Activated CD4-positive, alpha-beta T cell treated with anti-CD3 and anti-CD28 coated beads, Interleukin-2, amount 10 ng/mL, durations not matched to agents 7 days and 5 days (primary cell): Measurements from ENCODE around the gene GCSAM. TPM values are rescaled to one million over a fixed set of nuclear protein-coding genes. Genes with fewer than 3 reads are reported as not detected.

Source experiments
- CTCF ChIA-PET: fragments of 350-600 bp; sonication (Branson Sonifier 250); formaldehyde crosslinking; loops from one replicate; lab custom pipeline; 2021; ENCODE audit warnings: antibody characterized with exemption; lab: Charles Lee
- POLR2A ChIA-PET: fragments of 350-600 bp; sonication (Branson Sonifier 250); formaldehyde crosslinking; loops from one replicate; lab custom pipeline; 2021; ENCODE audit warnings: antibody characterized with exemption; lab: Charles Lee
- DNase-seq: peaks from one replicate; pipeline ENCODE4 v3.0.0-alpha.2; 2020
- H3K27ac Mint-ChIP-seq: one replicate; pipeline ENCODE4 v1.8.0; 2021; ENCODE audit warnings: mild to moderate bottlenecking, moderate library complexity, mixed read lengths
- H3K27me3 Mint-ChIP-seq: one replicate; pipeline ENCODE4 v1.8.0; 2021; ENCODE audit warnings: mixed read lengths
- H3K36me3 Mint-ChIP-seq: one replicate; pipeline ENCODE4 v1.8.0; 2021; ENCODE audit warnings: low read depth, mixed read lengths
- H3K4me1 Mint-ChIP-seq: one replicate; pipeline ENCODE4 v1.8.0; 2021; ENCODE audit warnings: mixed read lengths
- H3K4me3 Mint-ChIP-seq: one replicate; pipeline ENCODE4 v1.8.0; 2021; ENCODE audit warnings: mild to moderate bottlenecking, moderate library complexity, mixed read lengths
- H3K9me3 Mint-ChIP-seq: one replicate; pipeline ENCODE4 v1.8.0; 2021; ENCODE audit warnings: mixed read lengths
- total RNA-seq, 2 experiments: library from RNA; stranded (reverse); gene quantifications; one replicate each; pipeline ENCODE4 v1.2.3, GENCODE V29; 2021

GCSAM gene
- 1 to 10 TPM; 9.3 to 9.9 TPM for total RNA-seq

GRCh38 chr3:112132975-112133448 is at the start of gene GCSAM:
GCSAM (minus strand) TSS chr3:112133248; CDS start chr3:112133120, 128 bp downstream.
- peak within 1 kb of the TSS; percentile 84 for H3K4me3 Mint-ChIP-seq
- no peaks in the 10 kb centered on the region for H3K9me3 Mint-ChIP-seq
- H3K4me1 Mint-ChIP-seq: peaks cover 84% of the 10 kb centered on the region
- ChIA-PET CTCF (interaction anchor here (1.1 kb wide), 1 partner anchor 21 kb away, joined by 3 read pairs; no protein-coding TSS in a partner anchor), POLR2A (interaction anchor here (1.1 kb wide), 1 partner anchor 61 kb away, joined by 7 read pairs; no protein-coding TSS in a partner anchor)
- peak within 1 kb of the TSS; percentile 92 for H3K27ac Mint-ChIP-seq
- no peaks in the 10 kb centered on the region for H3K27me3 Mint-ChIP-seq
- peak; percentile 66 for DNase-seq
- H3K36me3 Mint-ChIP-seq: peaks cover 20% of the 10 kb centered on the region

GRCh38 chr3:112175646-112176045 is 42.6 kb upstream of the GCSAM start:
- Mint-ChIP-seq H3K9me3 (peaks cover 5% of the 10 kb centered on the region), H3K4me1 (no peaks in the 10 kb centered on the region), H3K36me3 (no peaks in the 10 kb centered on the region), H3K27ac (no peak overlapping the region), H3K4me3 (no peak overlapping the region), H3K27me3 (no peaks in the 10 kb centered on the region)
- no peak for DNase-seq
- POLR2A ChIA-PET: no interaction called here
- CTCF ChIA-PET: no interaction called here

- peaks cover 5% of the 10 kb centered on the region for H3K9me3 Mint-ChIP-seq
- ChIA-PET CTCF (no interaction called here), POLR2A (no interaction called here)
- H3K4me3 Mint-ChIP-seq: no peak overlapping the region
- H3K4me1 Mint-ChIP-seq: no peaks in the 10 kb centered on the region
- no peaks in the 10 kb centered on the region for H3K27me3 Mint-ChIP-seq
- no peak for DNase-seq
- H3K27ac Mint-ChIP-seq: no peak overlapping the region
- no peaks in the 10 kb centered on the region for H3K36me3 Mint-ChIP-seq
These were observed 42.0 kb upstream of the GCSAM start for GRCh38 chr3:112175037-112175436.

- DNase-seq: no peak
- POLR2A ChIA-PET: no interaction called here
- peaks cover 6% of the 10 kb centered on the region for H3K9me3 Mint-ChIP-seq
- CTCF ChIA-PET: no interaction called here
- peaks cover 1% of the 10 kb centered on the region for H3K27me3 Mint-ChIP-seq
- no peaks in the 10 kb centered on the region for H3K36me3 Mint-ChIP-seq
- no peaks in the 10 kb centered on the region for H3K4me1 Mint-ChIP-seq
- H3K27ac Mint-ChIP-seq: no peak overlapping the region
- no peak overlapping the region for H3K4me3 Mint-ChIP-seq
These were observed 38.1 kb upstream of the GCSAM start for GRCh38 chr3:112171144-112171543.

- no peaks in the 10 kb centered on the region for H3K36me3 Mint-ChIP-seq
- CTCF ChIA-PET: no interaction called here
- POLR2A ChIA-PET: no interaction called here
- H3K9me3 Mint-ChIP-seq: peaks cover 7% of the 10 kb centered on the region
- no peaks in the 10 kb centered on the region for H3K4me1 Mint-ChIP-seq
- H3K4me3 Mint-ChIP-seq: no peak overlapping the region
- peaks cover 1% of the 10 kb centered on the region for H3K27me3 Mint-ChIP-seq
- DNase-seq: no peak
- no peak overlapping the region for H3K27ac Mint-ChIP-seq
These were observed 37.0 kb upstream of the GCSAM start for GRCh38 chr3:112170046-112170445.

- Mint-ChIP-seq H3K27me3 (peaks cover 1% of the 10 kb centered on the region), H3K4me1 (no peaks in the 10 kb centered on the region), H3K9me3 (peaks cover 8% of the 10 kb centered on the region), H3K4me3 (no peak overlapping the region), H3K36me3 (no peaks in the 10 kb centered on the region), H3K27ac (no peak overlapping the region)
- ChIA-PET CTCF (no interaction called here), POLR2A (no interaction called here)
- DNase-seq: no peak
These were observed 34.7 kb upstream of the GCSAM start for GRCh38 chr3:112167758-112168157.

GRCh38 chr3:112149136-112149535 is 16.1 kb upstream of the GCSAM start:
- Mint-ChIP-seq H3K4me1 (no peaks in the 10 kb centered on the region), H3K9me3 (peaks cover 39% of the 10 kb centered on the region), H3K27ac (no peak overlapping the region), H3K27me3 (no peaks in the 10 kb centered on the region), H3K4me3 (no peak overlapping the region), H3K36me3 (peaks cover 21% of the 10 kb centered on the region)
- ChIA-PET POLR2A (no interaction called here), CTCF (no interaction called here)
- no peak for DNase-seq

GRCh38 chr3:112143689-112144088 is 10.6 kb upstream of the GCSAM start:
- Mint-ChIP-seq H3K36me3 (peaks cover 23% of the 10 kb centered on the region), H3K4me1 (peaks cover 9% of the 10 kb centered on the region), H3K27ac (peak overlapping the region; percentile 65), H3K4me3 (peak overlapping the region; percentile 33), H3K27me3 (no peaks in the 10 kb centered on the region), H3K9me3 (peaks cover 39% of the 10 kb centered on the region)
- ChIA-PET POLR2A (no interaction called here), CTCF (interaction anchor here (0.7 kb wide), 1 partner anchor 153 kb away, joined by 3 read pairs; no protein-coding TSS in a partner anchor)
- DNase-seq: no peak

GRCh38 chr3:112143251-112143650 is 10.2 kb upstream of the GCSAM start:
- H3K9me3 Mint-ChIP-seq: peaks cover 39% of the 10 kb centered on the region
- H3K36me3 Mint-ChIP-seq: peaks cover 23% of the 10 kb centered on the region
- POLR2A ChIA-PET: no interaction called here
- no peak for DNase-seq
- H3K27me3 Mint-ChIP-seq: no peaks in the 10 kb centered on the region
- H3K4me3 Mint-ChIP-seq: peak overlapping the region; percentile 33
- CTCF ChIA-PET: no interaction called here
- H3K4me1 Mint-ChIP-seq: peaks cover 9% of the 10 kb centered on the region
- H3K27ac Mint-ChIP-seq: peak overlapping the region; percentile 65

GRCh38 chr3:112141293-112141692 is 8.2 kb upstream of the GCSAM start:
- no peak overlapping the region for H3K27ac Mint-ChIP-seq
- DNase-seq: no peak
- H3K27me3 Mint-ChIP-seq: no peaks in the 10 kb centered on the region
- peaks cover 24% of the 10 kb centered on the region for H3K9me3 Mint-ChIP-seq
- no peak overlapping the region for H3K4me3 Mint-ChIP-seq
- CTCF ChIA-PET: no interaction called here
- POLR2A ChIA-PET: no interaction called here
- H3K36me3 Mint-ChIP-seq: peaks cover 14% of the 10 kb centered on the region
- H3K4me1 Mint-ChIP-seq: peaks cover 19% of the 10 kb centered on the region

- POLR2A ChIA-PET: no interaction called here
- no peak overlapping the region for H3K27ac Mint-ChIP-seq
These were observed 7.5 kb upstream of the GCSAM start for GRCh38 chr3:112140584-112140983.

GRCh38 chr3:112138219-112138969 is 5.3 kb upstream of the GCSAM start:
- H3K4me1 Mint-ChIP-seq: peaks cover 41% of the 10 kb centered on the region
- ChIA-PET POLR2A (no interaction called here), CTCF (interaction anchor here (0.7 to 2.0 kb wide), 5 partner anchors 10 to 155 kb away, joined by 3 to 5 read pairs (median 3); no protein-coding TSS in a partner anchor)
- H3K36me3 Mint-ChIP-seq: peaks cover 3% of the 10 kb centered on the region
- no peak overlapping the region for H3K27ac Mint-ChIP-seq
- H3K9me3 Mint-ChIP-seq: peaks cover 3% of the 10 kb centered on the region
- H3K27me3 Mint-ChIP-seq: no peaks in the 10 kb centered on the region
- H3K4me3 Mint-ChIP-seq: no peak overlapping the region
- no peak for DNase-seq

More at GRCh38 chr3:112140584-112140983, 7.5 kb upstream of the GCSAM start:
- no peak overlapping the region for H3K4me3 Mint-ChIP-seq
- H3K9me3 Mint-ChIP-seq: peaks cover 18% of the 10 kb centered on the region
- CTCF ChIA-PET: no interaction called here
- H3K27me3 Mint-ChIP-seq: no peaks in the 10 kb centered on the region
- H3K4me1 Mint-ChIP-seq: peaks cover 25% of the 10 kb centered on the region
- H3K36me3 Mint-ChIP-seq: peaks cover 11% of the 10 kb centered on the region
- DNase-seq: no peak

GRCh38 chr3:112137781-112138180 is 4.7 kb upstream of the GCSAM start:
- no peak for DNase-seq
- peaks cover 43% of the 10 kb centered on the region for H3K4me1 Mint-ChIP-seq
- H3K4me3 Mint-ChIP-seq: no peak overlapping the region
- no peaks in the 10 kb centered on the region for H3K36me3 Mint-ChIP-seq
- ChIA-PET CTCF (interaction anchor here (0.7 to 2.0 kb wide), 11 partner anchors 9 to 394 kb away, joined by 3 to 5 read pairs (median 4); no protein-coding TSS in a partner anchor), POLR2A (no interaction called here)
- H3K27me3 Mint-ChIP-seq: no peaks in the 10 kb centered on the region
- no peak overlapping the region for H3K27ac Mint-ChIP-seq
- no peaks in the 10 kb centered on the region for H3K9me3 Mint-ChIP-seq
